Spleen (tissue), 11 donors: Measurements from ENCODE around the gene SERPINH1. TPM values are rescaled to one million over a fixed set of nuclear protein-coding genes. Genes with fewer than 3 reads are reported as not detected.

Source experiments
- DNase-seq: peaks from one replicate; pipeline ENCODE4 v3.0.0-alpha.2; 2020
- H3K27ac ChIP-seq, 8 donors: fragments of 200-600 bp; sonication (generic) in 7 of 8; 1 replicate in 4 of 8; 2 replicates in 4 of 8; pipeline versions ENCODE4 v1.5.0 to v1.8.0; 2016 to 2021; ENCODE audit warnings: inconsistent platforms in 4 of 8, mild to moderate bottlenecking in 4 of 8, moderate library complexity in 1 of 8
- H3K27me3 ChIP-seq, 7 donors: fragments of 200-600 bp; sonication (generic) in 6 of 7; replicated peaks in 1 of 7; 1 replicate in 4 of 7; 2 replicates in 3 of 7; pipeline versions ENCODE4 v1.5.0 to v1.8.0; 2016 to 2021; ENCODE audit warnings: inconsistent platforms in 3 of 7, mild to moderate bottlenecking in 1 of 7
- H3K36me3 ChIP-seq, 6 donors: fragments of 200-600 bp; sonication (generic) in 5 of 6; 1 replicate in 4 of 6; 2 replicates in 2 of 6; pipeline versions ENCODE4 v1.5.0 to v1.8.0; 2016 to 2021; ENCODE audit warnings: inconsistent platforms in 2 of 6
- H3K4me1 ChIP-seq, 6 donors: fragments of 200-600 bp; sonication (generic) in 5 of 6; 1 replicate in 3 of 6; 2 replicates in 3 of 6; pipeline versions ENCODE4 v1.5.0 to v1.8.0; 2016 to 2021; ENCODE audit warnings: inconsistent platforms in 3 of 6
- H3K4me3 ChIP-seq, 8 donors: fragments of 200-600 bp; sonication (generic) in 7 of 8; 1 replicate in 4 of 8; 2 replicates in 4 of 8; pipeline versions ENCODE4 v1.5.0 to v1.8.0; 2016 to 2021; ENCODE audit warnings: inconsistent platforms in 4 of 8, mild to moderate bottlenecking in 4 of 8, moderate library complexity in 2 of 8
- H3K9me3 ChIP-seq, 8 donors: fragments of 200-600 bp; sonication (generic) in 7 of 8; 1 replicate in 4 of 8; 2 replicates in 4 of 8; pipeline versions ENCODE4 v1.5.0 to v1.8.0; 2016 to 2021; ENCODE audit warnings: inconsistent platforms in 4 of 8
- CTCF ChIP-seq, 11 experiments: fragments of 200-600 bp in 7 of 11; fragments of 450-650 bp in 4 of 11; sonication (generic) in 4 of 11; IDR thresholded peaks in 8 of 11; conservative IDR thresholded peaks in 3 of 11; 1 replicate in 7 of 11; 2 replicates in 4 of 11; pipeline versions ENCODE4 v1.4.0 to v1.8.0; 2016 to 2021; ENCODE audit warnings: antibody characterized with exemption in 11 of 11, inconsistent platforms in 4 of 11, mild to moderate bottlenecking in 1 of 11
- POLR2A ChIP-seq, 3 donors: fragments of 450-650 bp; IDR thresholded peaks; one replicate each; pipeline ENCODE4 v1.5.1; 2017; ENCODE audit warnings: antibody characterized with exemption in 3 of 3, mild to moderate bottlenecking in 1 of 3
- POLR2AphosphoS5 ChIP-seq, 3 donors: sonication (generic); formaldehyde crosslinking; IDR thresholded peaks; one replicate each; pipeline ENCODE4 v1.5.1; 2017; ENCODE audit warnings: antibody characterized with exemption in 3 of 3
- WGBS, 5 donors: extraction: QIAGEN DNeasy Blood & Tissue Kit in 3 of 5; methylation state at CpG; one replicate each; pipeline versions ENCODE4 v1.1.5 to v1.1.7; 2013 to 2018; 5-methylcytosine and 5-hydroxymethylcytosine counted together
- intact Hi-C: fragments of 100-400 bp; cut with DNase I; formaldehyde crosslinking; loops from one replicate; pipeline ENCODE4 v1.15.0; 2023; ENCODE audit warnings: low total_unique reads
- polyA plus RNA-seq, 3 donors: library from polyadenylated mRNA; stranded (reverse); fragments of 200-250 nt; gene quantifications; one replicate each; pipeline ENCODE4 v1.2.1, GENCODE V29; 2013
- total RNA-seq, 7 donors: library from RNA; depleted of rRNA in 3 of 7; stranded (reverse); fragments of >200 nt in 3 of 7; fragmentation: NEBNext Ultra II Directional in 4 of 7; extraction: Animal tissue kit (Norgen Biotek cat#: 25700) in 4 of 7; gene quantifications; one replicate each; pipeline versions ENCODE4 v1.1.0 to v1.2.1, GENCODE V29; 2016 to 2021
- donor health status: healthy with polysubstance abuse.
- donor health status: DM: no; HTN: no; CAD: no; lungs with moderate emphysema.
- donor health status: DM: no; HTN: no; CAD: no.
- donor health status: Bipolar disorder and iron deficiency.
- donor health status: healthy.
- donor health status: DM: no; HTN: no; CAD: no.
- donor health status: DM: yes; HTN: yes; CAD: no.

The SERPINH1 gene
- total and polyA plus RNA-seq, 10 donors, result 19.0 to 145 (median 69.4) TPM

DNA sequence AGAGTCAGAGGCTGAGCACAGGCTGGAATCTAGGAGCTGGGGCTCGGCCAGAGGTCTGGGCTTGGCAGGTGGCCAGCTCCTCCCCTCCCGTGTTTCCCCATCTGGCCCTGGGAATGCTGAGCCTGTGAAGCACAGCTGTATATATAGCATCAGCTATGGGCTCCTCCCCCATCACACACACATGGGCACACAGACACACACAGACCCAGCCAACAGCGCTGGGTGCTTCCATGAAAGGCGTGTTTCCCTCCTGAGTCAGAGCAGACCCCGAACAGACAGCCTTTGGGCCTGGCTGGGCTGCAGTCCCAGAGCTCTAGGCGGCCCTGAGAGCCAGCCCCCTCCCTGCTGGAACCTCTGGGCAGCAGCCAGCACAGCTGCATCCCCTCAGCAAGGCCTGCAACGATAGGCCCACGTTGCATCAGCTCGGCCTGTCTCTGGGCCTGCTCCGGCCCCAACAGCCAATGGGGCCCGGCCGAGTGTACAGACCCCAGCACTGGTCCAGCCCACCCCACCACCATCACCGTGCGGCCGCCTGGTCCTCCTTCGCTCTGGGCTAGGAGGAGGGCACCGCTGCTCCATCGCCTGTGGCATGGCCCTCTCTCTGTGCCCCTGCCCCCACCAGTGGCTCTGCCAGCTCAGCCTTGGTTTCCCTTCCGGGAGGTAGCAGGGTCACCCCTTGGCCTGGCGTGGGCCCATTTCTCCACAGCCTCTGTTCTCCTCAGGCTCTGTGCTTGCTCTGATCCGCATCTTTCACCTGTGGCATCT, 7.6 kb upstream of the SERPINH1 start:
- no peak for TF ChIP-seq CTCF (IDR thresholded peaks at IDR 0.05 in 8 of 11, conservative IDR thresholded peaks at IDR 0.05 in 3 of 11)
- peak; percentile 75 to 84 (median 84) for TF ChIP-seq POLR2AphosphoS5 (IDR thresholded peaks at IDR 0.05)
- WGBS, 5 donors, result 48 to 65% (median 60%) methylated on average over 10 to 21 of the region's 21 CpGs
- Histone ChIP-seq H3K4me1 (peaks cover 5 to 41% (median 17%) of the 10 kb centered on the region in 6 donors), H3K4me3 (peak overlapping the region in 1 of 8 donors; percentile 10), H3K9me3 (no peaks in the 10 kb centered on the region), H3K36me3 (no peaks in the 10 kb centered on the region), H3K27ac (peak overlapping the region; percentile 27 to 82 (median 67)), H3K27me3 (no peaks in the 10 kb centered on the region)
- intact Hi-C loops, result no loop called here
- DNase-seq, result no peak

- peaks cover 5 to 49% (median 21%) of the 10 kb centered on the region in 6 donors for H3K4me1 ChIP-seq
- peak overlapping the region; percentile 27 to 82 (median 67) for H3K27ac ChIP-seq
- WGBS, 5 donors, result 87 to 92% (median 89%) methylated on average over 12 of the region's 12 CpGs
- DNase-seq, result no peak
- H3K4me3 ChIP-seq, result no peak overlapping the region
- no peak for TF ChIP-seq POLR2AphosphoS5 (IDR thresholded peaks at IDR 0.05)
- no peak for TF ChIP-seq POLR2A (IDR thresholded peaks at IDR 0.05)
- TF ChIP-seq CTCF (IDR thresholded peaks at IDR 0.05 in 8 of 11, conservative IDR thresholded peaks at IDR 0.05 in 3 of 11), result no peak
- H3K9me3 ChIP-seq, result no peaks in the 10 kb centered on the region
- H3K36me3 ChIP-seq, result no peaks in the 10 kb centered on the region
- no peaks in the 10 kb centered on the region for H3K27me3 ChIP-seq
- intact Hi-C loops, result no loop called here
Observed at GRCh38 chr11:75555079-75555811, 6.8 kb upstream of the SERPINH1 start.

GRCh38 chr11:75556275-75556674, 5.8 kb upstream of the SERPINH1 start:
- Histone ChIP-seq H3K27me3 (peaks cover 0 to under 1% (median 0%) of the 10 kb centered on the region in 7 donors), H3K9me3 (no peaks in the 10 kb centered on the region), H3K27ac (no peak overlapping the region), H3K36me3 (no peaks in the 10 kb centered on the region), H3K4me3 (no peak overlapping the region), H3K4me1 (peaks cover 5 to 58% (median 21%) of the 10 kb centered on the region in 6 donors)
- TF ChIP-seq CTCF (IDR thresholded peaks at IDR 0.05 in 8 of 11, conservative IDR thresholded peaks at IDR 0.05 in 3 of 11) (no peak), POLR2A (IDR thresholded peaks at IDR 0.05) (no peak), POLR2AphosphoS5 (IDR thresholded peaks at IDR 0.05) (no peak)
- DNase-seq, result no peak
- 84 to 97% (median 87%) methylated on average over 3 of the region's 3 CpGs for WGBS, 5 donors
- intact Hi-C loops, result no loop called here
